Measurements from ENCODE around the gene IGSF6. TPM values are rescaled to one million over a fixed set of nuclear protein-coding genes. Genes with fewer than 3 reads are reported as not detected.
"Not testable (repeated sequence)": the region's sequence is repeated elsewhere in the genome, so short reads cannot be mapped to it uniquely, and the experiment has no call there.

Gene IGSF6
- polyA plus RNA-seq, 1 donor: 7.4 TPM

DNA sequence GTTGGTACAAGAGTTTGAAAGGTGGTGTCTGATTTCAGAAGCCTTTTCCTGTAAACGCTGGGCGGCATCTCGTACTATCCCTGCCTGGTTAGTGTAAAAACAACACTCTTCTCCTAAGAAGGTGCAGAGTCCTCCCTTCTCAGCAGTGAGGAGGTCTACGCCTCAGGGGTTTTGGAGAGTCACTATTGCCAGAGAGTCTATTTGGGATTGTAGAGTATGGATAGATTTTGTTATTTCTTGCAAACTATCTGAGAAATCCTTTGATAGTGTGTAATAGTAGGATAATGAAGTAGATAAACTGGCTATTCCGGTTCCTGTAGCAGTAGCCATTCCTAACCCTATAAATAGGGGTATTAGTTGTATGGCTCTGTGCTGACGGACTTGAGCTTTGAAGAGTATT is 21.5 kb downstream of the IGSF6 start:
- peaks cover 21% of the 10 kb centered on the region for H3K4me1 ChIP-seq (ENCODE audit: control insufficient read depth, insufficient read depth, low read length)
- not testable (repeated sequence) for H3K27ac ChIP-seq (ENCODE audit: low read length); H3K27me3 ChIP-seq (ENCODE audit: control insufficient read depth, insufficient read depth, low read length); H3K4me3 ChIP-seq (ENCODE audit: low read length); DNase-seq; H3K9me3 ChIP-seq (ENCODE audit: control insufficient read depth, low read depth, low read length)
- peaks cover 36% of the 10 kb centered on the region for H3K36me3 ChIP-seq (ENCODE audit: control insufficient read depth, insufficient read depth, low read length)
- no CpG with 5 or more reads among the region's 6 CpGs for WGBS (ENCODE audit: insufficient coverage, low lambda C conversion rate)

DNA sequence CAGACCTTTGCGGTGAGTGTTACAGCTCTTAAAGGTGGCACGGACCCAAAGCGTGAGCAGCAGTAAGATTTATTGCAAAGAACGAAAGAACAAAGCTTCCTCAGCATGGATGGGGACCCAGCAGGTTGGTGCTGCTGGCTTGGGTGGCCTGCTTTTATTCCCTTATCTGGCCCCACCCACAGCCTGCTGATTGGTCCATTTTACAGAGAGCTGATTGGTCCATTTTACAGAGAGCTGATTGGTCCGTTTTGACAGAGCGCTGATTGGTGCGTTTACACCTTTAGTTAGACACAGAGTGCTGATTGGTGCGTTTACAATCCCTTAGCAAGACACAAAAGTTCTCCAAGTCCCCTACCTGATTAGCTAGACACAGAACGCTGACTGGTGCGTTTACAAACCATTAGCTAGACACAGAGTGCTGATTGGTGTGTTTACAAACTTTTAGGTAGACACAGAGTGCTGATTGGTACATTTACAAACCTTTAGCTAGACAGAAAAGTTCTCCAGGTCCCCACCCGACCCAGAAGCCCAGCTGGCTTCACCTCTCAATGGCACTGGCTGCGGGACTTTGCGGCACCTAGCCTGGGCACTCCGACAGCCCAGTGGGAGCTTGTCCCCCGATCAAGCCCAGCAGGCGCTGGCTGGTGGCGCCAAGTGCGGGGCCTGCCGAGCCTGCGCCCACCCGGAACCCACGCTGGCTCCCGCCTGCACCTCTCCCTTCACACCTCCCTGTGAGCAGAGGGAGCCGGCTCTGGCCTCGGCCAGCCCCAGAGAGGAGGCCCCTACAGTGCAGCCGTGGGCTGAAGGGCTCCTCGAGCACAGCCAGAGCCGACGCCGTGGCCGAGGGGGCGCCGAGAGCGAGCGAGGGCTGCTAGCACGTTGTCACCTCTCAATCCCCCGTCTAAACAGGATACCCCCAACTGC is 22.5 kb downstream of the IGSF6 start:
- H3K9me3 ChIP-seq (ENCODE audit: control insufficient read depth, low read depth, low read length); H3K27me3 ChIP-seq (ENCODE audit: control insufficient read depth, insufficient read depth, low read length); H3K4me3 ChIP-seq (ENCODE audit: low read length); DNase-seq; H3K27ac ChIP-seq (ENCODE audit: low read length): not testable (repeated sequence)
- WGBS (ENCODE audit: insufficient coverage, low lambda C conversion rate): no CpG with 5 or more reads among the region's 37 CpGs
- peaks cover 28% of the 10 kb centered on the region for H3K4me1 ChIP-seq (ENCODE audit: control insufficient read depth, insufficient read depth, low read length)
- peaks cover 32% of the 10 kb centered on the region for H3K36me3 ChIP-seq (ENCODE audit: control insufficient read depth, insufficient read depth, low read length)

GRCh38 chr16:21628772-21629171 is 23.6 kb downstream of the IGSF6 start:
- Histone ChIP-seq H3K36me3 (ENCODE audit: control insufficient read depth, insufficient read depth, low read length) (peaks cover 26% of the 10 kb centered on the region), H3K4me3 (ENCODE audit: low read length) (no peak overlapping the region), H3K27me3 (ENCODE audit: control insufficient read depth, insufficient read depth, low read length) (no peaks in the 10 kb centered on the region), H3K9me3 (ENCODE audit: control insufficient read depth, low read depth, low read length) (peaks cover 8% of the 10 kb centered on the region), H3K4me1 (ENCODE audit: control insufficient read depth, insufficient read depth, low read length) (peaks cover 33% of the 10 kb centered on the region), H3K27ac (ENCODE audit: low read length) (no peak overlapping the region)
- DNase-seq: no peak
- WGBS (ENCODE audit: insufficient coverage, low lambda C conversion rate): no CpG with 5 or more reads among the region's 5 CpGs

DNA sequence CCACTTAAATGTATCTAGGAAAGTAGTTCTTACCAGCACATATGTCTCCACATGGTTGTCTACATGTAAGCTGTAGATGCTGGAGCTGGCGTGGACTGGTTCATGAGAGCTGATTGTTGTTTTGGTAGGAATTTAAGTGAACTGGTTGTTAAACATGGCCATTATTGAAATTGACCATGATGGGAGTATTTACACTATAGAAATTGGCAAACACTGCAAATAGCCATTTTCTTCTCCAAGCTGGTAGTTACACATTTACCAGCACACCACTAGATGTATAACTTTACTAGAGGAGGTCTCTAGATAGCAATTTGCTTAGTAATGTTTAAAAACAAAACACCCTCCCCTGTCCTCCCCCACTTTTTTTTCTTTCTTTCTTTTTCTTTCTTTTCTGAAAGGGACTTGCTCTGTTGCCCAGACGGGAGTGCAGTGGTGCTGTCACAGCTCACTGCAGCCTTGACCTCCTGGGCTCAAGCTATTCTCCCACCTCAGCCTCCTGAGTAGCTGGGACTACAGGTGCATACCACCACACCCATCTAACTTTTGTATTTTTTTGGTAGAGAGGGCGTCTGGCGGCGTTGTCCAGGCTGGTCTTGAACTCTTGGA is 24.2 kb downstream of the IGSF6 start:
- Histone ChIP-seq H3K9me3 (ENCODE audit: control insufficient read depth, low read depth, low read length) (peaks cover 8% of the 10 kb centered on the region), H3K4me1 (ENCODE audit: control insufficient read depth, insufficient read depth, low read length) (peaks cover 33% of the 10 kb centered on the region), H3K4me3 (ENCODE audit: low read length) (no peak overlapping the region), H3K36me3 (ENCODE audit: control insufficient read depth, insufficient read depth, low read length) (peaks cover 22% of the 10 kb centered on the region), H3K27me3 (ENCODE audit: control insufficient read depth, insufficient read depth, low read length) (no peaks in the 10 kb centered on the region), H3K27ac (ENCODE audit: low read length) (no peak overlapping the region)
- WGBS (ENCODE audit: insufficient coverage, low lambda C conversion rate): 71% methylated on average over 1 of the region's 5 CpGs
- no peak for DNase-seq

DNA sequence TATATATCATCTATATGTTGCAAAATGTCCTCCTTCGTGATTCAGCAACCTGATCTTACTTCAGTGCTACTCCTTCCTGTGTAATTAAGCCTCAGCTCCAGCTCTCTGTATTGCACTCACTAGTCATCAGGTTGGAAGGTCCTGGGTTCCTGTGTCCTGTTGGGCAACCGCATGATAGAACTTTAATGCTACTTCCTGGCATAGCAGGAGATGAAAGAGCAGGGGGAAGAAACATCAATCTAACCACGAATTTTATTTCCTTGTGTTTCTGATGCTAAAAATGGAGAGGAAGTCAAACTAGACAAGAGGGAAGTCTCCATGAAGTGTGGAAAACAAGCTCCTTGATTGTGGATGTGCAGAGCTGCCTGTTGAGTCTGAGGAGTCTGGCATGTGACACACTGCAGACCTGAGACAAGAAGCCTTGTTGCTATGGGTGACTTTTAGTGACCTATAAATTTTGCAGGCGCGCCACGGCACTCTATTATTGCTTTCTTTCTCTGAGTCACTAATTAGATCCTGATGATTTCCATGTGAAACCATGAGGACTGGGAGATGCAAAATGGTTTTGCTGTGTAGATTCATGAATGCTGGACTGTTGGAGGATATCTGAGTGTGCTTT is 25.6 kb downstream of the IGSF6 start:
- WGBS (ENCODE audit: insufficient coverage, low lambda C conversion rate): no CpG with 5 or more reads among the region's 6 CpGs
- DNase-seq: peak; percentile 76 to 92
- H3K27ac ChIP-seq (ENCODE audit: low read length): peak overlapping the region; percentile 96
- H3K36me3 ChIP-seq (ENCODE audit: control insufficient read depth, insufficient read depth, low read length): peaks cover 22% of the 10 kb centered on the region
- no peak overlapping the region for H3K4me3 ChIP-seq (ENCODE audit: low read length)
- peaks cover 8% of the 10 kb centered on the region for H3K9me3 ChIP-seq (ENCODE audit: control insufficient read depth, low read depth, low read length)
- H3K4me1 ChIP-seq (ENCODE audit: control insufficient read depth, insufficient read depth, low read length): peaks cover 31% of the 10 kb centered on the region
- H3K27me3 ChIP-seq (ENCODE audit: control insufficient read depth, insufficient read depth, low read length): no peaks in the 10 kb centered on the region

DNA sequence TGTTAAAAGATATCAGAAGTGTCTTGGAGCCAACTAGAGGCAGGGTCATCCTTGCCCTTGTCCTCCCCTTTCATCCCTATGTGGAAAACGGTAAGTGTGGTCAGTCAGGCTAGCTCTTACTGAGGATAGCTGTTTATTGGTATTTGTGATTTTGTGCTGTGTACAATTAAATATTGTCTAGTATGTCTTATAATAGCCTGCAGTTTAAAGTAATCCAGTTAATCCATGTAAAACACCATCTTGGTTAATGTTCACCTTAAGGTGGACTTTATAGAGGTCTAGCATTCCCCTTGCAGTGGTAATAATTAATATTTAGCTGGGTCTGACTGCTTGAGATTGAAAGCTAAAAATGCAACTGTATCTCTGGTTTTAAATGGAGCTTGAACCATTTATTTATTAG is 27.4 kb downstream of the IGSF6 start:
- WGBS (ENCODE audit: insufficient coverage, low lambda C conversion rate): 0% methylated on average over 1 of the region's 1 CpG
- peak in 1 of 2 donors; percentile 80 for DNase-seq
- H3K27ac ChIP-seq (ENCODE audit: low read length): peak overlapping the region; percentile 96

DNA sequence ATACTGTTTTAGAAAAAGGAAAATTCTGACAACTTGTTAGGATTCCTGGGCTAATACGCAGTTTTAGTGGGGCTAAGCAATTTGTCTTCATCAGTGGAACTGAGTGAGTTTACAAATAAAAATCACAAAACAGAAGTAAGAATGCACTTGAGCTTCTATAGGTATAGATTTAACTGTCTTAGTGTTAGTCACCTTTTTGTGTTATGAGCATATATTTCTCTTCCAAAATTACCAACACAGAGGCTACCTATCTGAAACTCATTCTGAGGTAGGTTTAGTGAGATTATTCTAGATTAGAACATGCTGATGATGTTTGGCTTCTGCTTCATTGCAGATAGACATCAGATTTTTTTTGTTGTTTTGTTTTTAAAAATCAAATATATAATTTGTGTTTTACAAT is 29.9 kb downstream of the IGSF6 start:
- WGBS (ENCODE audit: insufficient coverage, low lambda C conversion rate): 80% methylated on average over 1 of the region's 1 CpG
- Histone ChIP-seq H3K9me3 (ENCODE audit: control insufficient read depth, low read depth, low read length) (peaks cover under 1% of the 10 kb centered on the region), H3K27ac (ENCODE audit: low read length) (no peak overlapping the region), H3K36me3 (ENCODE audit: control insufficient read depth, insufficient read depth, low read length) (peaks cover 2% of the 10 kb centered on the region), H3K4me3 (ENCODE audit: low read length) (no peak overlapping the region), H3K4me1 (ENCODE audit: control insufficient read depth, insufficient read depth, low read length) (peaks cover 45% of the 10 kb centered on the region), H3K27me3 (ENCODE audit: control insufficient read depth, insufficient read depth, low read length) (no peaks in the 10 kb centered on the region)
- DNase-seq: no peak

More for the DNA sequence above, 27.4 kb downstream of the IGSF6 start:
- peaks cover 19% of the 10 kb centered on the region for H3K36me3 ChIP-seq (ENCODE audit: control insufficient read depth, insufficient read depth, low read length)
- H3K27me3 ChIP-seq (ENCODE audit: control insufficient read depth, insufficient read depth, low read length): no peaks in the 10 kb centered on the region
- peaks cover 4% of the 10 kb centered on the region for H3K9me3 ChIP-seq (ENCODE audit: control insufficient read depth, low read depth, low read length)
- H3K4me1 ChIP-seq (ENCODE audit: control insufficient read depth, insufficient read depth, low read length): peaks cover 34% of the 10 kb centered on the region
- H3K4me3 ChIP-seq (ENCODE audit: low read length): no peak overlapping the region

GRCh38 chr16:21620592-21620991 is 31.8 kb downstream of the IGSF6 start:
- Histone ChIP-seq H3K36me3 (ENCODE audit: control insufficient read depth, insufficient read depth, low read length) (peaks cover 3% of the 10 kb centered on the region), H3K4me3 (ENCODE audit: low read length) (no peak overlapping the region), H3K27ac (ENCODE audit: low read length) (peak overlapping the region; percentile 74), H3K4me1 (ENCODE audit: control insufficient read depth, insufficient read depth, low read length) (peaks cover 28% of the 10 kb centered on the region), H3K9me3 (ENCODE audit: control insufficient read depth, low read depth, low read length) (no peaks in the 10 kb centered on the region), H3K27me3 (ENCODE audit: control insufficient read depth, insufficient read depth, low read length) (no peaks in the 10 kb centered on the region)
- DNase-seq: no peak

GRCh38 chr16:21619765-21620425 is 32.5 kb downstream of the IGSF6 start:
- H3K27me3 ChIP-seq (ENCODE audit: control insufficient read depth, insufficient read depth, low read length): no peaks in the 10 kb centered on the region
- no peak overlapping the region for H3K4me3 ChIP-seq (ENCODE audit: low read length)
- WGBS (ENCODE audit: insufficient coverage, low lambda C conversion rate): 50% methylated on average over 1 of the region's 4 CpGs
- H3K9me3 ChIP-seq (ENCODE audit: control insufficient read depth, low read depth, low read length): no peaks in the 10 kb centered on the region
- peak overlapping the region; percentile 74 for H3K27ac ChIP-seq (ENCODE audit: low read length)
- DNase-seq: peak in 1 of 2 donors; percentile 52
- peaks cover 7% of the 10 kb centered on the region for H3K36me3 ChIP-seq (ENCODE audit: control insufficient read depth, insufficient read depth, low read length)
- peaks cover 24% of the 10 kb centered on the region for H3K4me1 ChIP-seq (ENCODE audit: control insufficient read depth, insufficient read depth, low read length)

GRCh38 chr16:21618281-21618680 is 34.1 kb downstream of the IGSF6 start:
- Histone ChIP-seq H3K4me1 (ENCODE audit: control insufficient read depth, insufficient read depth, low read length) (peaks cover 20% of the 10 kb centered on the region), H3K27ac (ENCODE audit: low read length) (no peak overlapping the region), H3K27me3 (ENCODE audit: control insufficient read depth, insufficient read depth, low read length) (no peaks in the 10 kb centered on the region), H3K9me3 (ENCODE audit: control insufficient read depth, low read depth, low read length) (no peaks in the 10 kb centered on the region), H3K36me3 (ENCODE audit: control insufficient read depth, insufficient read depth, low read length) (peaks cover 7% of the 10 kb centered on the region), H3K4me3 (ENCODE audit: low read length) (no peak overlapping the region)
- WGBS (ENCODE audit: insufficient coverage, low lambda C conversion rate): 100% methylated on average over 1 of the region's 5 CpGs
- DNase-seq: no peak
